ENCODE data around the gene SMAD3. TPM values are rescaled to one million over a fixed set of nuclear protein-coding genes. Genes with fewer than 3 reads are reported as not detected.

SMAD3 gene
- total and polyA plus RNA-seq, 10 of the 15 experiments (the other 5 are each of a cell fraction or from before 2014, with no cell fraction given): 5.6 to 43.2 (median 16.0) TPM

- TF ChIP-seq IKZF1 (conservative IDR thresholded peaks at IDR 0.05) (peak; percentile 65), ZNF24 (IDR thresholded peaks at IDR 0.05) (no peak), MTA2 (IDR thresholded peaks at IDR 0.05; ENCODE audit: low read depth) (no peak), DPF2 (IDR thresholded peaks at IDR 0.05) (0 out of 2 replicates have a peak, but pooled peaks have one; percentile 46), NR2C1 (IDR thresholded peaks at IDR 0.05) (no peak), FOXM1 (IDR thresholded peaks at IDR 0.05; ENCODE audit: low read depth, low read length) (no peak), RCOR1 (conservative IDR thresholded peaks at IDR 0.05; ENCODE audit: low read depth, low read length) (0 out of 2 replicates have a peak, but pooled peaks have one; percentile 4), NFYB (IDR thresholded peaks at IDR 0.05; ENCODE audit: insufficient read depth, low read depth, low read length) (no peak), SUPT20H (IDR thresholded peaks at IDR 0.05; ENCODE audit: borderline replicate concordance, control insufficient read depth, low read depth, low read length) (no peak), CHD4 (IDR thresholded peaks at IDR 0.05) (no peak), PAX5 (IDR thresholded peaks at IDR 0.05; ENCODE audit: borderline replicate concordance, low read depth, low read length) (peak; percentile 66; the same call in 1 of the 2 replicates), JUND (IDR thresholded peaks at IDR 0.05; ENCODE audit: low read depth, low read length) (no peak), ZNF274 (IDR thresholded peaks at IDR 0.05; ENCODE audit: insufficient read depth, insufficient read length) (no peak), SREBF1 (IDR thresholded peaks at IDR 0.05; ENCODE audit: low read length) (no peak), CEBPZ (IDR thresholded peaks at IDR 0.05; ENCODE audit: low read depth, low read length) (no peak), TAF1 (IDR thresholded peaks at IDR 0.05; ENCODE audit: borderline replicate concordance, low read depth, low read length) (no peak), TARDBP (IDR thresholded peaks at IDR 0.05; ENCODE audit: borderline replicate concordance) (no peak), ELK1 (IDR thresholded peaks at IDR 0.05; ENCODE audit: low read depth, low read length) (no peak)
- TF ChIP-seq, protein P1, sequence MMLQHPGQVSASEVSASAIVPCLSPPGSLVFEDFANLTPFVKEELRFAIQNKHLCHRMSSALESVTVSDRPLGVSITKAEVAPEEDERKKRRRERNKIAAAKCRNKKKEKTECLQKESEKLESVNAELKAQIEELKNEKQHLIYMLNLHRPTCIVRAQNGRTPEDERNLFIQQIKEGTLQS (IDR thresholded peaks at IDR 0.05; ENCODE audit: borderline replicate concordance, extremely low read depth, low read depth, low read length): no peak
- TF ChIP-seq, protein P2, sequence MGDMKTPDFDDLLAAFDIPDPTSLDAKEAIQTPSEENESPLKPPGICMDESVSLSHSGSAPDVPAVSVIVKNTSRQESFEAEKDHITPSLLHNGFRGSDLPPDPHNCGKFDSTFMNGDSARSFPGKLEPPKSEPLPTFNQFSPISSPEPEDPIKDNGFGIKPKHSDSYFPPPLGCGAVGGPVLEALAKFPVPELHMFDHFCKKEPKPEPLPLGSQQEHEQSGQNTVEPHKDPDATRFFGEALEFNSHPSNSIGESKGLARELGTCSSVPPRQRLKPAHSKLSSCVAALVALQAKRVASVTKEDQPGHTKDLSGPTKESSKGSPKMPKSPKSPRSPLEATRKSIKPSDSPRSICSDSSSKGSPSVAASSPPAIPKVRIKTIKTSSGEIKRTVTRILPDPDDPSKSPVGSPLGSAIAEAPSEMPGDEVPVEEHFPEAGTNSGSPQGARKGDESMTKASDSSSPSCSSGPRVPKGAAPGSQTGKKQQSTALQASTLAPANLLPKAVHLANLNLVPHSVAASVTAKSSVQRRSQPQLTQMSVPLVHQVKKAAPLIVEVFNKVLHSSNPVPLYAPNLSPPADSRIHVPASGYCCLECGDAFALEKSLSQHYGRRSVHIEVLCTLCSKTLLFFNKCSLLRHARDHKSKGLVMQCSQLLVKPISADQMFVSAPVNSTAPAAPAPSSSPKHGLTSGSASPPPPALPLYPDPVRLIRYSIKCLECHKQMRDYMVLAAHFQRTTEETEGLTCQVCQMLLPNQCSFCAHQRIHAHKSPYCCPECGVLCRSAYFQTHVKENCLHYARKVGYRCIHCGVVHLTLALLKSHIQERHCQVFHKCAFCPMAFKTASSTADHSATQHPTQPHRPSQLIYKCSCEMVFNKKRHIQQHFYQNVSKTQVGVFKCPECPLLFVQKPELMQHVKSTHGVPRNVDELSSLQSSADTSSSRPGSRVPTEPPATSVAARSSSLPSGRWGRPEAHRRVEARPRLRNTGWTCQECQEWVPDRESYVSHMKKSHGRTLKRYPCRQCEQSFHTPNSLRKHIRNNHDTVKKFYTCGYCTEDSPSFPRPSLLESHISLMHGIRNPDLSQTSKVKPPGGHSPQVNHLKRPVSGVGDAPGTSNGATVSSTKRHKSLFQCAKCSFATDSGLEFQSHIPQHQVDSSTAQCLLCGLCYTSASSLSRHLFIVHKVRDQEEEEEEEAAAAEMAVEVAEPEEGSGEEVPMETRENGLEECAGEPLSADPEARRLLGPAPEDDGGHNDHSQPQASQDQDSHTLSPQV (IDR thresholded peaks at IDR 0.05): no peak
- TF ChIP-seq, protein P3, sequence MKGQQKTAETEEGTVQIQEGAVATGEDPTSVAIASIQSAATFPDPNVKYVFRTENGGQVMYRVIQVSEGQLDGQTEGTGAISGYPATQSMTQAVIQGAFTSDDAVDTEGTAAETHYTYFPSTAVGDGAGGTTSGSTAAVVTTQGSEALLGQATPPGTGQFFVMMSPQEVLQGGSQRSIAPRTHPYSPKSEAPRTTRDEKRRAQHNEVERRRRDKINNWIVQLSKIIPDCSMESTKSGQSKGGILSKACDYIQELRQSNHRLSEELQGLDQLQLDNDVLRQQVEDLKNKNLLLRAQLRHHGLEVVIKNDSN (IDR thresholded peaks at IDR 0.05; ENCODE audit: borderline replicate concordance, extremely low read length, insufficient read depth, low read depth, low read length): no peak
These were observed 17.8 kb downstream of the SMAD3 start (continued) for GRCh38 chr15:67083135-67083762.
